CD4-positive, alpha-beta T cell treated with Interleukin-17A for 4 hours (primary cell): Measurements from ENCODE around the gene RGPD3.
"Not testable (repeated sequence)": the region's sequence is repeated elsewhere in the genome, so short reads cannot be mapped to it uniquely, and the experiment has no call there.

Experiments
- DNase-seq: peaks from one replicate; pipeline ENCODE4 v3.0.0-alpha.2; 2020; ENCODE audit warnings: mixed read lengths

The RGPD3 gene

GRCh38 chr2:106468107-106468506 is at the start of gene RGPD3:
Gene RGPD3, minus strand, starts transcription at chr2:106468413. Its CDS starts 125 bp downstream, at chr2:106468288.
- DNase-seq, result not testable (repeated sequence)

- no peak for DNase-seq
Measured at GRCh38 chr2:106517329-106517728, 49.1 kb upstream of the RGPD3 start.

GRCh38 chr2:106516864-106517263 is 48.7 kb upstream of the RGPD3 start:
- DNase-seq, result no peak

- DNase-seq, result no peak
Measured at GRCh38 chr2:106516436-106516835, 48.2 kb upstream of the RGPD3 start.

GRCh38 chr2:106514827-106515226 is 46.6 kb upstream of the RGPD3 start:
- DNase-seq, result not testable (repeated sequence)

GRCh38 chr2:106513391-106513790 is 45.2 kb upstream of the RGPD3 start:
- DNase-seq, result not testable (repeated sequence)

- not testable (repeated sequence) for DNase-seq
Measured at GRCh38 chr2:106511934-106512333, 43.7 kb upstream of the RGPD3 start.

GRCh38 chr2:106511476-106511901 is 43.3 kb upstream of the RGPD3 start:
- peak; percentile 19 for DNase-seq

- not testable (repeated sequence) for DNase-seq
Measured at GRCh38 chr2:106510791-106511190, 42.6 kb upstream of the RGPD3 start.

- not testable (repeated sequence) for DNase-seq
Measured at GRCh38 chr2:106509374-106509770, 41.2 kb upstream of the RGPD3 start.

- DNase-seq, result not testable (repeated sequence)
Measured at GRCh38 chr2:106508660-106509373, 40.6 kb upstream of the RGPD3 start.

GRCh38 chr2:106506002-106506687 is 37.9 kb upstream of the RGPD3 start:
- not testable (repeated sequence) for DNase-seq

- DNase-seq, result not testable (repeated sequence)
Measured at GRCh38 chr2:106504787-106505186, 36.6 kb upstream of the RGPD3 start.

- not testable (repeated sequence) for DNase-seq
Measured at GRCh38 chr2:106504192-106504591, 36.0 kb upstream of the RGPD3 start.

GRCh38 chr2:106502351-106502750 is 34.1 kb upstream of the RGPD3 start:
- not testable (repeated sequence) for DNase-seq

- not testable (repeated sequence) for DNase-seq
Measured at GRCh38 chr2:106500350-106500749, 32.1 kb upstream of the RGPD3 start.

GRCh38 chr2:106498549-106498948 is 30.3 kb upstream of the RGPD3 start:
- DNase-seq, result not testable (repeated sequence)

- not testable (repeated sequence) for DNase-seq
Measured at GRCh38 chr2:106492913-106493312, 24.7 kb upstream of the RGPD3 start.

GRCh38 chr2:106492399-106492798 is 24.2 kb upstream of the RGPD3 start:
- DNase-seq, result not testable (repeated sequence)

GRCh38 chr2:106489701-106490100 is 21.5 kb upstream of the RGPD3 start:
- DNase-seq, result not testable (repeated sequence)

- not testable (repeated sequence) for DNase-seq
Measured at GRCh38 chr2:106487386-106488191, 19.4 kb upstream of the RGPD3 start.

- not testable (repeated sequence) for DNase-seq
Measured at GRCh38 chr2:106486551-106487385, 18.6 kb upstream of the RGPD3 start, which contains the start of gene CD8B2. Gene CD8B2, plus strand, starts transcription at chr2:106487364. Its CDS starts 63 bp downstream, at chr2:106487427.
